Right atrium auricular region (tissue), 2 donors: ENCODE results near the gene CDK10. TPM values are rescaled to one million over a fixed set of nuclear protein-coding genes. Genes with fewer than 3 reads are reported as not detected.

Source experiments
- DNase-seq: peaks from one replicate; pipeline ENCODE4 v3.0.0-alpha.2; 2019; ENCODE audit warnings: low spot score
- H3K27ac ChIP-seq, 2 donors: fragments of 200-600 bp; sonication (generic); 1 replicate in 1 of 2; 2 replicates in 1 of 2; pipeline ENCODE4 v1.5.1; 2016 to 2019
- H3K27me3 ChIP-seq, 2 donors: fragments of 200-600 bp; sonication (generic); one replicate each; pipeline versions ENCODE4 v1.5.1 to v1.6.0; 2017 to 2019
- H3K36me3 ChIP-seq: fragments of 200-600 bp; sonication (generic); one replicate; pipeline ENCODE4 v1.5.1; 2016
- H3K4me1 ChIP-seq, 2 donors: fragments of 200-600 bp; sonication (generic); one replicate each; pipeline versions ENCODE4 v1.5.1 to v1.6.0; 2017 to 2019
- H3K4me3 ChIP-seq, 2 donors: fragments of 200-600 bp; sonication (generic); 1 replicate in 1 of 2; 2 replicates in 1 of 2; pipeline ENCODE4 v1.5.1; 2017 to 2019; ENCODE audit warnings: mild to moderate bottlenecking in 1 of 2, moderate library complexity in 1 of 2
- H3K9me3 ChIP-seq, 2 donors: fragments of 200-600 bp; sonication (generic); one replicate each; pipeline ENCODE4 v1.5.1; 2019
- CTCF ChIP-seq, 2 donors: fragments of 200-600 bp; sonication (generic); IDR thresholded peaks; one replicate each; pipeline ENCODE4 v1.5.1; 2019; ENCODE audit warnings: antibody characterized with exemption in 2 of 2
- total RNA-seq, 2 donors: library from RNA; depleted of rRNA; stranded (reverse); fragments of >200 nt; gene quantifications; one replicate each; pipeline ENCODE4 v1.1.0, GENCODE V29; 2016

The CDK10 gene
- total RNA-seq, 2 donors from 2014 or later = 13.8 to 20.2 TPM

GRCh38 chr16:89706518-89707260 is 20.2 kb downstream of the CDK10 start:
- Histone ChIP-seq H3K4me1 (peaks cover 0 to 19% of the 10 kb centered on the region in 2 donors), H3K9me3 (no peaks in the 10 kb centered on the region), H3K27ac (no peak overlapping the region), H3K27me3 (no peaks in the 10 kb centered on the region), H3K4me3 (no peak overlapping the region), H3K36me3 (no peaks in the 10 kb centered on the region)
- TF ChIP-seq CTCF (IDR thresholded peaks at IDR 0.05) = no peak
- DNase-seq = no peak

- DNase-seq = no peak
- no peak for TF ChIP-seq CTCF (IDR thresholded peaks at IDR 0.05)
- Histone ChIP-seq H3K4me3 (no peak overlapping the region), H3K36me3 (no peaks in the 10 kb centered on the region), H3K4me1 (peaks cover 0 to 21% of the 10 kb centered on the region in 2 donors), H3K27me3 (no peaks in the 10 kb centered on the region), H3K27ac (no peak overlapping the region), H3K9me3 (no peaks in the 10 kb centered on the region)
Observed at GRCh38 chr16:89707695-89708094, 21.2 kb downstream of the CDK10 start.

- TF ChIP-seq CTCF (IDR thresholded peaks at IDR 0.05) = no peak
- no peak overlapping the region for H3K27ac ChIP-seq
- H3K27me3 ChIP-seq = no peaks in the 10 kb centered on the region
- H3K4me1 ChIP-seq = peaks cover 0 to 21% of the 10 kb centered on the region in 2 donors
- H3K4me3 ChIP-seq = no peak overlapping the region
- H3K36me3 ChIP-seq = no peaks in the 10 kb centered on the region
- no peak for DNase-seq
- H3K9me3 ChIP-seq = no peaks in the 10 kb centered on the region
Observed at GRCh38 chr16:89708481-89708931, 22.0 kb downstream of the CDK10 start.

- H3K9me3 ChIP-seq = no peaks in the 10 kb centered on the region
- no peak for TF ChIP-seq CTCF (IDR thresholded peaks at IDR 0.05)
- peaks cover 0 to 21% of the 10 kb centered on the region in 2 donors for H3K4me1 ChIP-seq
- DNase-seq = no peak
- H3K36me3 ChIP-seq = no peaks in the 10 kb centered on the region
- H3K27me3 ChIP-seq = no peaks in the 10 kb centered on the region
- H3K4me3 ChIP-seq = no peak overlapping the region
- H3K27ac ChIP-seq = no peak overlapping the region
Observed at GRCh38 chr16:89709166-89709565, 22.7 kb downstream of the CDK10 start.

- no peaks in the 10 kb centered on the region for H3K27me3 ChIP-seq
- DNase-seq = no peak
Observed at GRCh38 chr16:89709716-89710432, 23.4 kb downstream of the CDK10 start.

More at GRCh38 chr16:89709716-89710432, 23.4 kb downstream of the CDK10 start:
- Histone ChIP-seq H3K4me3 (no peak overlapping the region), H3K9me3 (no peaks in the 10 kb centered on the region), H3K4me1 (peaks cover 0 to 21% of the 10 kb centered on the region in 2 donors), H3K27ac (no peak overlapping the region), H3K36me3 (no peaks in the 10 kb centered on the region)
- no peak for TF ChIP-seq CTCF (IDR thresholded peaks at IDR 0.05)
